ENCODE data around the gene HAGH. TPM values are rescaled to one million over a fixed set of nuclear protein-coding genes. Genes with fewer than 3 reads are reported as not detected.

The HAGH gene
- total and polyA plus RNA-seq, 9 of the 15 experiments (the other 6 are each of a cell fraction or from before 2014, with no cell fraction given): 0.46 to 35.1 (median 16.8) TPM

GRCh38 chr16:1826691-1827573 is at the start of gene HAGH, which contains the start of gene FAHD1 (continued):
- TF ChIP-seq PKNOX1 (IDR thresholded peaks at IDR 0.05): peak; percentile 44; the same call in 1 of the 2 replicates
- TF ChIP-seq ZNF785 (CRISPR knock-in tag; IDR thresholded peaks at IDR 0.05): no peak
- TF ChIP-seq MCM5 (IDR thresholded peaks at IDR 0.05; ENCODE audit: low read depth): no peak
- TF ChIP-seq ZFP36 (IDR thresholded peaks at IDR 0.05; ENCODE audit: low read depth, low read length, partially characterized antibody): peak; percentile 7
- TF ChIP-seq ZNF140 (CRISPR knock-in tag; IDR thresholded peaks at IDR 0.05): no peak
- TF ChIP-seq EGR1 (conservative IDR thresholded peaks at IDR 0.05): peak; percentile 33; the same call in 1 of the 2 replicates
- no peak for TF ChIP-seq NR1H2 (CRISPR knock-in tag; IDR thresholded peaks at IDR 0.05)
- no peak for TF ChIP-seq SREBF2 (CRISPR knock-in tag; IDR thresholded peaks at IDR 0.05)
- TF ChIP-seq TAF7 (tag; IDR thresholded peaks at IDR 0.05): peak; percentile 20; the same call in 1 of the 2 replicates
- TF ChIP-seq HMBOX1 (IDR thresholded peaks at IDR 0.05): no peak
- no peak for TF ChIP-seq ZNF124 (CRISPR knock-in tag; IDR thresholded peaks at IDR 0.05)
- peak; percentile 92 for TF ChIP-seq CBFB (CRISPR knock-in tag; IDR thresholded peaks at IDR 0.05)
- 0 out of 2 replicates have a peak, but pooled peaks have one; percentile 94 for TF ChIP-seq FOXP4 (CRISPR knock-in tag; IDR thresholded peaks at IDR 0.05; ENCODE audit: borderline replicate concordance)
- no peak for TF ChIP-seq HNRNPK (IDR thresholded peaks at IDR 0.05; ENCODE audit: low read depth, low read length, poor library complexity, severe bottlenecking)
- no peak for TF ChIP-seq SMARCC2 (IDR thresholded peaks at IDR 0.05; ENCODE audit: low read depth)
- TF ChIP-seq TGIF2 (CRISPR knock-in tag; IDR thresholded peaks at IDR 0.05): no peak
- TF ChIP-seq ARID1B (IDR thresholded peaks at IDR 0.05): no peak
- peak; percentile 61; the same call in 1 of the 2 replicates for TF ChIP-seq E2F4 (CRISPR knock-in tag; IDR thresholded peaks at IDR 0.05; ENCODE audit: low read depth)
- TF ChIP-seq E2F6 (IDR thresholded peaks at IDR 0.05; ENCODE audit: borderline replicate concordance in 1 of 2, extremely low read depth in 1 of 2, insufficient read depth in 1 of 2, insufficient read length in 1 of 2, low read depth in 1 of 2, low read length in 1 of 2, poor library complexity in 1 of 2, severe bottlenecking in 1 of 2): peak in 1 of 2 experiments; percentile 74

Data from K562 (cell line).